ENCODE results near the gene HLA-G. TPM values are rescaled to one million over a fixed set of nuclear protein-coding genes. Genes with fewer than 3 reads are reported as not detected.

HLA-G gene
- total and polyA plus RNA-seq, 11 donors: 0.23 to 0.77 (median 0.44) TPM; not detected in 7

GRCh38 chr6:29811377-29811776 lies 16.2 kb upstream of the HLA-G start:
- H3K9me3 ChIP-seq: no peaks in the 10 kb centered on the region
- ATAC-seq: no peak
- H3K4me3 ChIP-seq: no peak overlapping the region
- H3K4me1 ChIP-seq: no peaks in the 10 kb centered on the region
- no peaks in the 10 kb centered on the region for H3K36me3 ChIP-seq
- H3K27me3 ChIP-seq: peaks cover 0 to 12% (median 0%) of the 10 kb centered on the region in 9 donors
- intact Hi-C loops (cut with DNase I): no loop called here
- no peak for DNase-seq
- 77 to 87% (median 81%) methylated on average over 1 of the region's 1 CpG for WGBS, 4 donors
- H3K27ac ChIP-seq: no peak overlapping the region
- TF ChIP-seq POLR2A (IDR thresholded peaks at IDR 0.05): no peak
- no peak for TF ChIP-seq CTCF (IDR thresholded peaks at IDR 0.05)

DNA sequence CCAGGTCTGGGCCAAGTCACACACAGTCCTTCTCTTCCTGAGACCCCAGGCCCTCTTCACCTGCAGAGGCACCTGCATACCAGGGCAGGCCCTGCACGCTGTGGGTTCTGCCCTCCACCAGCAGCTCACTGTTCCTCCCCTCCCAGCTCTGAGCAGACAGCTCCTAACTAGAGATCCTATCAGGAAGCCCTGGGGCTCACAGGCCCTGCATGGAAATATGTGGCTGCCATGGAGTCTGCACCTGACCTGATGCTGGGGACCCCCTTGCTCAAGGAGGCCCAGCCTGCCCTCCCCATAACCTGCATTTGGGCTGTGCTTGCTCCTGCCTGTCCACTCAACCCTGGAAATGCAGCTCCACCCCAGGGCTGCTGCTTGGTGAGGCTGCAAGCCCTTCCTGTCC lies 14.6 kb upstream of the HLA-G start:
- Histone ChIP-seq H3K9me3 (no peaks in the 10 kb centered on the region), H3K27me3 (peaks cover 0 to 10% (median 0%) of the 10 kb centered on the region in 9 donors), H3K36me3 (no peaks in the 10 kb centered on the region), H3K27ac (no peak overlapping the region), H3K4me1 (no peaks in the 10 kb centered on the region), H3K4me3 (no peak overlapping the region)
- 0 to 43% (median 19%) methylated on average over 1 of the region's 1 CpG for WGBS, 4 donors
- ATAC-seq (no peak), DNase-seq (no peak)
- intact Hi-C loops (cut with DNase I): no loop called here
- TF ChIP-seq CTCF (IDR thresholded peaks at IDR 0.05) (no peak), POLR2A (IDR thresholded peaks at IDR 0.05) (no peak)

- 58 to 70% (median 66%) methylated on average over 7 of the region's 7 CpGs for WGBS, 4 donors
- DNase-seq (no peak), ATAC-seq (no peak)
- TF ChIP-seq CTCF (IDR thresholded peaks at IDR 0.05) (no peak), POLR2A (IDR thresholded peaks at IDR 0.05) (no peak)
- peaks cover 0 to 16% (median 0%) of the 10 kb centered on the region in 9 donors for H3K27me3 ChIP-seq
- H3K4me1 ChIP-seq: no peaks in the 10 kb centered on the region
- no peak overlapping the region for H3K4me3 ChIP-seq
- intact Hi-C loops (cut with DNase I): no loop called here
- no peaks in the 10 kb centered on the region for H3K36me3 ChIP-seq
- no peak overlapping the region for H3K27ac ChIP-seq
- no peaks in the 10 kb centered on the region for H3K9me3 ChIP-seq
Measured at GRCh38 chr6:29813809-29814208, 13.8 kb upstream of the HLA-G start.

DNA sequence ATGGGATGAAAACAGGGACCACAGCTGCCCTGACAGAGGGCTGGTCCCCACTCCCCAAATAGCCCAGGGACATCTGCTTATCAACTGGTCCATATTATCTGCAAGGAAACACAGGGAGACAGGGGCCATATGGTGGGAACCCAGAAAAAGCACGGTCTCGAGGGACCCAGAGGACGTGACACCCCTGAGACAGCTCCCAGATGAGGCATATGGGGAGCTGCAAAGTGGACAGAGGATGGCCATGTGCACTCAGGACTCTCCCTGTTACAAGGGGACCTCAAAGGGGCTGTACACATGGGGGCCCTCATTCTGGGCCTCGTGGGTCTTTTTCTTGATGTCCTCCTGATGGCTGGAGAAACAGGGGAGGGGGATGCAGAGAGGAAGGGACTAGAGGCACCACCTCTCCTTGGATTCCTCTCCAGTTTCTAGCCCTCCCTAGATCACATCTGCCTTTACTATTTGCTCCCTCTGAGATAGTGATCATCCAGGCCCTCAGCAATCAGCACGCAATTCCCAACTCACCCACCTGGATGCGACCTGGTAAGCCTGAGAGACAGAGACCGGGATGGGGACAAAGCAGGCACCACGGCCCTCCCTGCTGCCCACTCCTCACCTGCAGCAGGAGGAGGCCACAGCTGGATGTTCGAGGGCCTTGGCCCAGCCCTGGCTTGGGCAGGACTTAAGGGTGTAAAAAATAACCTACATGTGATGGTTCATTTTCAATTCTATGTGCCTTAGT lies 13.1 kb upstream of the HLA-G start:
- Histone ChIP-seq H3K4me3 (no peak overlapping the region), H3K9me3 (no peaks in the 10 kb centered on the region), H3K27me3 (peaks cover 0 to 23% (median 0%) of the 10 kb centered on the region in 9 donors), H3K4me1 (no peaks in the 10 kb centered on the region), H3K27ac (no peak overlapping the region), H3K36me3 (no peaks in the 10 kb centered on the region)
- no peak for DNase-seq
- 58 to 70% (median 63%) methylated on average over 9 of the region's 9 CpGs for WGBS, 4 donors
- TF ChIP-seq POLR2A (IDR thresholded peaks at IDR 0.05) (no peak), CTCF (IDR thresholded peaks at IDR 0.05) (no peak)
- intact Hi-C loops (cut with DNase I): no loop called here
- no peak for ATAC-seq

Data from heart left ventricle (tissue), 16 donors.